DMS79 (cell line): Measurements from ENCODE around the gene CORO1C.

ENCODE experiments used
- DNase-seq: peaks from one replicate; lab custom pipeline; 2025; lab: John Stamatoyannopoulos, UW

The CORO1C gene

DNA sequence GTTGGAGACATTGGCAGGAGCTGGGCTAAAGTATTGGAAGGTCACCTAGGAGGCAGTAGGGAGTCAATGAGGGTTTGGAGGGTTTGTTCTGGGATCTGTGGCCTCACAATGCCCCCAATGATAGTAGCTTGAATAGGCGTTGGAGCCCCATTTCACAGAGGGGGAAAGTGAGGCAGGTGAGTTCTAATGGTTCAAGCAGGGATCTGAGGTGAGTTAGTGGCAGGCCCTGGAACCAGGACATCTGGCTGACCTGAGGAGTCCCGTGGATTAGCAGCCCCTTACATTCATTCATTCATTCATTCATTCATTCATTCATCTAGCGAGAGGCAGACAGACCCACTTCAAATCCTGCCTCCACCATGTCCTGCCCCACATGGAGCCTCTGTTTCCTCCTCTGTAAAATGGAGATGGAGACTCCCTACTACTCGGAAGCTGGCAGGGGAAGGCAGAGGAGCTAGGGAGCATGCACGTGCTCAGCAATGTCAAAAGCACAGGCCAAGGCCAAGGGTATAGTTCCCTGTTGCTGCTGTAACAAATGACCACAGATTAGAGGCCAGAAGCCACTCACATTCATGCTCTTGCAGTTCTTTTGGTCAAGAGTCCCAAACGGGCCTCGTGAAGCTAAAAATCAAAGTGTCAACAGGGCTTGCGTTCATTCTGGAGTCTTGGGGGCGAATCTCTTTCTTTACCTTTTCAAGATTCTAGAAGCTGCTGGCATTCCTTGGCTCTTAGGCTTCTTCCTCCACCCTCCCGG lies 131.2 kb downstream of the CORO1C start:
- DNase-seq, result no peak

DNA sequence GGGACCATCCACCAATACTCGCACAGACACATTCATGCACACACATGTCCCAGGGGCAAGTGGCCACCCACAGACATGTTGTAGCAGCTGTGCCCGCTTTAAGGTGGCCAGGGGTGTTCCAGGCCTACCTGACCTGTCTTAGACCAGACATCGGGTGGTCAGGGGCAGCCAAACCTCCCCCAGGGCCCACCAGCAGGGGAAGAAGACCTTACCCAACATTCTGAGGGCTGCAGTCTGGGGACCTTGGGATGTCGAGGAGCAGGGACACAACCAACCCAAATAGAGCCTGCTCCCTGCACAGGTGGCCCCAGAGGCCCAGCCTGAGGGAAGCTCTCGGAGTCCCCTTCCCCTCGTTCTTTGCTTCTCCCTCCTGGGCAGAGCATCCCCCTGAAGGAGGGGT lies 131.8 kb downstream of the CORO1C start:
- DNase-seq, result no peak

- DNase-seq, result no peak
Measured at GRCh38 chr12:108598553-108599250, 132.6 kb downstream of the CORO1C start.

GRCh38 chr12:108597559-108598471 lies 133.5 kb downstream of the CORO1C start, which contains the start of gene TMEM119:
TMEM119 (minus strand) TSS chr12:108598084; CDS start chr12:108592383, 5,701 bp downstream.
- no peak for DNase-seq

DNA sequence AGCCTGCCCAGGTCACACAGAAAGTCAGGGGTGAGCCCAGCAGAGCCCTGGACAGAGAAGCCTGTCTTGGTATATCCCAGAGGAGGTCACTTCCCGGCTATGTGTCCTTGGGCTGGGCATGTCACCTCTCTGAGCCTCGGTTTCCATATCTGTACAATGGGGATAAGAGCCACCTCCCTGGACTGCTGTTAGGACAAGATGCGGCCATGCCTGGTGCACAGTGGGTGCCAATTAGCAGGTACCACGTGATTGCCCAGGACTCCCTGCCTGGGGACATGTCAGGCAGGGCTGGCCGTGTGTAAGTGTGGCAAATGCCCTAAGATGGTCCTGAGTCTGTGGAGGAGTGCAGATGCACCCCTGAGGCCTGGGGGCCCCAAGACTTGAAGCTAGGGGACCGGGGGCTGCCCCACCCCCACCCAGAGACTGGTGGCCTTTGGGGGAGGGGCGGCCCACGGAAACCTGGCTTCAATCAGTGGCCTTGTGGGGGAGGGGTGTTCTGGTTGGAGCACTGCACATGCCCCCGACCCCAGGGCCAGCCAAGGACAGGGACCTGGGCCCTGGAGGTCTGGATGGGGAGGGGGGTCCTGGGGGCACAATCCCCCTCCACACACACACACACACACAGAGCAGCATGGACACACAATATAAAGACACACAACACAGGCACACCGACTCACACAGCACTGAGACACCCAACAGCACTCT lies 134.3 kb downstream of the CORO1C start:
- DNase-seq, result no peak

DNA sequence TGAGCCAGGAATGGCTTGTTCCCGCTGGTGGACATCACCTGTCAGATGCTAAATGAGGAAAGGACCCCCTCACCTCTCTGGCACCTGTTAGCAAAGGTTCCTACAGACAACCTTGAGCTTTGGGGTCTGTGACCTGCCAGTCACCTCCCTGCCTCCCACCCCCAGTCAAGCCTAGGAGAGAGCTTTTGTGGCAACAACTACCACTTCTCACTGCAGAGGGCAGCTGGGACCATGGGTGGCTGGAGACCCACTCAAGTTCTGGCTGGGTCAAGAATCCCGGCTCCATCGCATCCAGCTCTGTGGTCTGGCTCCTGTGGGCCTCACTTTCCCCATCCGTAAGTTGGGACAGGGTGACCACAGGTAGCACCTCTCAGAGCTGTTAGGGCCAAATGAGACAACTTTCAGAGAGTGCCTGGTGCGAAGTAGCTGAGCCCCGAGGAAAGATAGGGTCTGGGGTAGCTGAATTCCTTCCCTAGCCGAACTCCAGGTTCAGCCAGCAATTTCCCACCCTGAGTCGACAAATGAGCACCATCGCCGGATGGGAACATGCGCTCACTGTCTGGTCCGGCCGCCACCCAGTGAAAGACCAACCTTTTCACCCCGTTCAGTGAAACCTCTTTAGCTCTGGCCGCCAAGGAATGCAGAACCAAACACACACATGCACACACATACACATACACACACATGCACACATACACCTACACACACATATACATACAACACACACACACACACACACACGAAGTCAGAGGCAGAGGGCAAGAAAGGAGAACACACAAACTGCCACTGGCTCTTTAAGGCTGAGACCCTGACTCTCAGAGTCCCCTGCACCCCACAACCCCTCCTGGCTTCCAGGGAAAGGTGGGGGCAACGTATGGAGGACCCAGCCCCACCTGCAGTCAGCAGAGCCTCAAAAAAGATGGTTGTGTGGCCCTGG lies 135.3 kb downstream of the CORO1C start:
- no peak for DNase-seq
